ENCODE results near the gene E2F2.

The E2F2 gene

GRCh38 chr1:23484253-23485001 lies 46.6 kb downstream of the E2F2 start:
- DNase-seq (ENCODE audit: low read depth in 2 of 2) = peak; percentile 82

- DNase-seq (ENCODE audit: low read depth in 2 of 2) = no peak
These were observed 47.4 kb downstream of the E2F2 start, which contains the start of gene ASAP3 for GRCh38 chr1:23483321-23484252. Gene ASAP3, minus strand, starts transcription at chr1:23484179. Its CDS starts 46 bp downstream, at chr1:23484133.

GRCh38 chr1:23481904-23482303 lies 49.1 kb downstream of the E2F2 start:
- DNase-seq (ENCODE audit: low read depth in 2 of 2) = no peak

GRCh38 chr1:23481026-23481597 lies 49.9 kb downstream of the E2F2 start:
- DNase-seq (ENCODE audit: low read depth in 2 of 2) = no peak

- DNase-seq (ENCODE audit: low read depth in 2 of 2) = no peak
These were observed 50.6 kb downstream of the E2F2 start for GRCh38 chr1:23480187-23481025.

GRCh38 chr1:23479666-23479941 lies 51.4 kb downstream of the E2F2 start:
- DNase-seq (ENCODE audit: low read depth in 2 of 2) = no peak

- no peak for DNase-seq (ENCODE audit: low read depth in 2 of 2)
These were observed 52.0 kb downstream of the E2F2 start for GRCh38 chr1:23478896-23479665.

- DNase-seq (ENCODE audit: low read depth in 2 of 2) = no peak
These were observed 53.5 kb downstream of the E2F2 start for GRCh38 chr1:23477359-23478144.

GRCh38 chr1:23475641-23476040 lies 55.4 kb downstream of the E2F2 start:
- DNase-seq (ENCODE audit: low read depth in 2 of 2) = no peak

- DNase-seq (ENCODE audit: low read depth in 2 of 2) = no peak
These were observed 55.9 kb downstream of the E2F2 start for GRCh38 chr1:23475134-23475628.

- DNase-seq (ENCODE audit: low read depth in 2 of 2) = no peak
These were observed 57.8 kb downstream of the E2F2 start for GRCh38 chr1:23473037-23473800.

- DNase-seq (ENCODE audit: low read depth in 2 of 2) = no peak
These were observed 58.5 kb downstream of the E2F2 start for GRCh38 chr1:23472351-23473036.

GRCh38 chr1:23471473-23472075 lies 59.5 kb downstream of the E2F2 start:
- no peak for DNase-seq (ENCODE audit: low read depth in 2 of 2)

GRCh38 chr1:23470282-23471070 lies 60.6 kb downstream of the E2F2 start:
- no peak for DNase-seq (ENCODE audit: low read depth in 2 of 2)

GRCh38 chr1:23469372-23469982 lies 61.6 kb downstream of the E2F2 start:
- no peak for DNase-seq (ENCODE audit: low read depth in 2 of 2)

GRCh38 chr1:23466423-23466989 lies 64.5 kb downstream of the E2F2 start:
- no peak for DNase-seq (ENCODE audit: low read depth in 2 of 2)

- no peak for DNase-seq (ENCODE audit: low read depth in 2 of 2)
These were observed 67.7 kb downstream of the E2F2 start for GRCh38 chr1:23463286-23463685.

Data from activated CD8-positive, alpha-beta memory T cell treated with anti-CD3 and anti-CD28 coated beads for 4 hours (primary cell).